ENCODE data around the gene PRKCQ.

- TF ChIP-seq POLR2A (IDR thresholded peaks at IDR 0.05; ENCODE audit: low read length), result no peak
- no peak for TF ChIP-seq GATA1 (IDR thresholded peaks at IDR 0.05; ENCODE audit: low read depth, low read length)
Measured at GRCh38 chr10:6621536-6621935, 41.5 kb upstream of the PRKCQ start.

Measured in erythroblast (primary cell).